H1 (cell line): Measurements from ENCODE around the gene SAMD4A. TPM values are rescaled to one million over a fixed set of nuclear protein-coding genes. Genes with fewer than 3 reads are reported as not detected.

ENCODE experiments used
- FOSL1 ChIP-seq: IDR thresholded peaks from 2 replicates; pipeline ENCODE4 v1.6.1; 2011; ENCODE audit warnings: mild to moderate bottlenecking, low read depth, low read length, moderate library complexity; ENCODE audit not compliant: insufficient read depth
- GTF2F1 ChIP-seq: IDR thresholded peaks from 2 replicates; pipeline ENCODE4 v1.6.1; 2012; ENCODE audit warnings: low read depth, low read length, improper control_type of control experiment, borderline replicate concordance
- RNF2 ChIP-seq: fragments of 200-900, 300-1000 bp; sonication (generic); IDR thresholded peaks from 2 replicates; pipeline ENCODE4 v1.7.1; 2016; ENCODE audit warnings: borderline replicate concordance, low read depth, mild to moderate bottlenecking, antibody characterized with exemption, low read length; ENCODE audit not compliant: poor library complexity, severe bottlenecking; ENCODE audit errors: missing control alignments
- polyA plus RNA-seq, 7 experiments: library from polyadenylated mRNA; depleted of rRNA in 3 of 7; stranded (reverse) in 5 of 7; unstranded in 2 of 7; fragments of >200 nt in 5 of 7; fragments of 200-250 nt in 2 of 7; gene quantifications; 1 replicate in 5 of 7; 2 replicates in 1 of 7; 4 replicates in 1 of 7; pipeline versions ENCODE4 v1.2.1 to v1.2.3, GENCODE V29; 2011 to 2013; ENCODE audit warnings: missing spikeins in 2 of 7, mixed read lengths in 2 of 7
- total RNA-seq: library from RNA; stranded (reverse); fragmentation: NEBNext Ultra II Directional; extraction: Animal tissue kit (Norgen Biotek cat#: 25700); gene quantifications from 2 replicates; pipeline ENCODE4 v1.2.1, GENCODE V29; 2021

The SAMD4A gene
- total and polyA plus RNA-seq, 2 of the 8 experiments (the other 6 are each of a cell fraction or from before 2014, with no cell fraction given), result 2.4 to 12.3 TPM

DNA sequence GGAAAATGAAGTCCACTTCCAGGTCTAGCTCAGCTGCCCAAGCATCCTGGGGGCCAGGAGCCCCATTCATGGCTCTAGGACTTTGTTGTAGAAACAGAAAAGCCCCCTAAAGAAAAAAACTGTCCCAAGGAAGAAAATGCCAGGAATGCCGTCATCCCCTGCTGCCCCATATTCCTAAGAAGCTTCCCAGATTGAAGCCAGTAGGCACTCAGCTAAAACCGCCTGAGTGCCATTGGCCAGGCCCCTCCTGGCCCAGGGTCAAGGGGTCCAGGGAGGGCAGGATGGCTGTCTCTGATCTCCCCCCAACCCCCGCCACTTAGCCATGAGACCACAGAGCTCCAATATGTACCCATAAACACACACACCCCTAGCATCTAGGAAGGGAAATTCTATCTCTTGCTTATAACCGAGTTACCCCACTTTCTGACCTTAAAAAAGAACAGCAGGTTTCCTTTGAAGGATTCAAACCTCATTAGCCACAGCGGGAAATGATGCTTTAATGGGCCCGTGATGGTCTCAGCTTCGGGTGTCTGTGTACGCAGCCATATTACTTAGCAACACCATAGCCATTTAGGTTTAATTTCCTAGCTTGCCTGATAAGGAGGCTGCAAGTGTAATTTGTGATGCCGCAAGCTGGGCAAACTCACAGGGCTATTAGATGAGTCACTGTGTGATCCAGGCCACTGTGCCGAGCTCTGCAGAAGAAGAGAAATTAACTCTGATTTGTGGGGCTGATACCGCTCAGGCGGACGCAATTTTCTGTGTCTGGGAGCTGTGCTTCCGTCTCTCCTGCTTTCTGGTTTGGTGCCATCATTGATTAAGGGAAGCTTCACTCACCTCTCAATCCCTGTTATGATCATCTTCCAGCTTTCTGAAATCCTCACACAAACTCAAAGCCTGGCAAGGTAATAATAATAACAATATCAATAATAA, 251.5 kb downstream of the SAMD4A start (continued):
- TF ChIP-seq RNF2 (no peak), GTF2F1 (no peak), FOSL1 (no peak)
